Fibroblast of peridontal ligament (primary cell): ENCODE data around the gene VPREB1.
A peak's percentile ranks its signal among the peaks of the same experiment; 100 is the strongest.
"Not testable (repeated sequence)": the region's sequence is repeated elsewhere in the genome, so short reads cannot be mapped to it uniquely, and the experiment has no call there.

Source experiments
- DNase-seq: peaks from one replicate; pipeline ENCODE4 v3.0.0-alpha.2; 2010; ENCODE audit errors: extremely low read depth

VPREB1 gene

GRCh38 chr22:22245935-22246525 lies 1.4 kb downstream of the VPREB1 start:
- DNase-seq: no peak

GRCh38 chr22:22246706-22247105 lies 2.1 kb downstream of the VPREB1 start:
- DNase-seq: no peak

GRCh38 chr22:22248878-22249277 lies 4.3 kb downstream of the VPREB1 start:
- no peak for DNase-seq

GRCh38 chr22:22250651-22251050 lies 6.1 kb downstream of the VPREB1 start:
- not testable (repeated sequence) for DNase-seq

- DNase-seq: not testable (repeated sequence)
Measured at GRCh38 chr22:22256133-22256532, 11.5 kb downstream of the VPREB1 start.

- not testable (repeated sequence) for DNase-seq
Measured at GRCh38 chr22:22258597-22259415, 14.2 kb downstream of the VPREB1 start.

- not testable (repeated sequence) for DNase-seq
Measured at GRCh38 chr22:22260169-22260568, 15.6 kb downstream of the VPREB1 start.

- not testable (repeated sequence) for DNase-seq
Measured at GRCh38 chr22:22260586-22260985, 16.0 kb downstream of the VPREB1 start.

- DNase-seq: peak; percentile 72
Measured at GRCh38 chr22:22262332-22263074, 17.9 kb downstream of the VPREB1 start.

GRCh38 chr22:22263823-22264222 lies 19.2 kb downstream of the VPREB1 start:
- not testable (repeated sequence) for DNase-seq

- DNase-seq: not testable (repeated sequence)
Measured at GRCh38 chr22:22270036-22270676, 25.6 kb downstream of the VPREB1 start.

GRCh38 chr22:22277423-22277822 lies 32.8 kb downstream of the VPREB1 start:
- DNase-seq: not testable (repeated sequence)

GRCh38 chr22:22284962-22285756 lies 40.6 kb downstream of the VPREB1 start:
- not testable (repeated sequence) for DNase-seq

GRCh38 chr22:22286390-22287105 lies 42.0 kb downstream of the VPREB1 start:
- not testable (repeated sequence) for DNase-seq

- not testable (repeated sequence) for DNase-seq
Measured at GRCh38 chr22:22287106-22287626, 42.6 kb downstream of the VPREB1 start.

- DNase-seq: not testable (repeated sequence)
Measured at GRCh38 chr22:22289666-22290065, 45.1 kb downstream of the VPREB1 start.

- DNase-seq: not testable (repeated sequence)
Measured at GRCh38 chr22:22291129-22291806, 46.7 kb downstream of the VPREB1 start.

GRCh38 chr22:22292656-22293055 lies 48.1 kb downstream of the VPREB1 start:
- not testable (repeated sequence) for DNase-seq

- DNase-seq: not testable (repeated sequence)
Measured at GRCh38 chr22:22293436-22293835, 48.9 kb downstream of the VPREB1 start.
